Measurements from ENCODE around the gene ECHS1.
A peak's percentile ranks its signal among the peaks of the same experiment; 100 is the strongest.
"Not testable (repeated sequence)": the region's sequence is repeated elsewhere in the genome, so short reads cannot be mapped to it uniquely, and the experiment has no call there.

Gene ECHS1

DNA sequence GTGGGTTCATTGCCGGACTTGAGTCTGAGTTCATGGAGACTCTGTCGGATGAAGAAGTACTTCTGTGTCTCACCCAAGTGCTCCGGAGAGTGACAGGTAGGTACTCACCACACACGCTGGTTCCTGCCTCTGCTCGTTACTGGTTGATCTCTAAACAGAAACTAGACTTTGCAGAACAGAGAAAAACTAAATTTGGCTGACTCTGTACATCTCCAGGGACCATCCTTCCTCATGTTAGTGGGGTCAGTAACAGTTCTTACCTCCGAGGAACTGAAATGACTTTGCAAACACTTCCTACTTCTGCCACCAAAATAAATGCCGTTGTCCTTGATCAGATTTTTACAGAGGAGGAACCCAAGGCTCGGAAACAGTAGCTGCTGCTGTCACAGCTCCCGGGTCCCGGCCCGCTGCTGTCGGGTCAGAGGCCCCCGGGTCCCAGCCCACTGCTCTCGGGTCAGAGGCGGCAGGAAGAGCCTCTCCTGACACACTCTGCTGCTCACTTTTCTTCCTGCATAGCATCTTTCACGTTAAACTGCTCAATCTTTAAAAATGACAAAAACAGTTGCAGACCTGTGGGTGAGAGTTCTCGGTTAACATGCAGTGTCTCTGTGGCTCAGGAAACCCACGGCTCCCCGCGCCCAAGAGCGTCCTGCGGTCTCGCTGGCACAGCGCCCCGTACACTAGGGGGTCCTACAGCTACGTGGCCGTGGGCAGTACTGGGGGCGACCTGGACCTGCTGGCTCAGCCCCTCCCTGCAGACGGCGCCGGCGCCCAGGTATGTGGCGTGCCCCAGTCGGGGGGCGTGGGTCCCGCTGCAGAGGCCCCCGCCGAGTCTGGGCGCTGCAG is 16.0 kb upstream of the ECHS1 start:
- Mint-ChIP-seq H3K4me3 (peak overlapping the region; percentile 78), H3K4me1 (peaks cover 36% of the 10 kb centered on the region), H3K27ac (peak overlapping the region; percentile 92), H3K36me3 (no peaks in the 10 kb centered on the region), H3K27me3 (no peaks in the 10 kb centered on the region), H3K9me3 (no peaks in the 10 kb centered on the region)

DNA sequence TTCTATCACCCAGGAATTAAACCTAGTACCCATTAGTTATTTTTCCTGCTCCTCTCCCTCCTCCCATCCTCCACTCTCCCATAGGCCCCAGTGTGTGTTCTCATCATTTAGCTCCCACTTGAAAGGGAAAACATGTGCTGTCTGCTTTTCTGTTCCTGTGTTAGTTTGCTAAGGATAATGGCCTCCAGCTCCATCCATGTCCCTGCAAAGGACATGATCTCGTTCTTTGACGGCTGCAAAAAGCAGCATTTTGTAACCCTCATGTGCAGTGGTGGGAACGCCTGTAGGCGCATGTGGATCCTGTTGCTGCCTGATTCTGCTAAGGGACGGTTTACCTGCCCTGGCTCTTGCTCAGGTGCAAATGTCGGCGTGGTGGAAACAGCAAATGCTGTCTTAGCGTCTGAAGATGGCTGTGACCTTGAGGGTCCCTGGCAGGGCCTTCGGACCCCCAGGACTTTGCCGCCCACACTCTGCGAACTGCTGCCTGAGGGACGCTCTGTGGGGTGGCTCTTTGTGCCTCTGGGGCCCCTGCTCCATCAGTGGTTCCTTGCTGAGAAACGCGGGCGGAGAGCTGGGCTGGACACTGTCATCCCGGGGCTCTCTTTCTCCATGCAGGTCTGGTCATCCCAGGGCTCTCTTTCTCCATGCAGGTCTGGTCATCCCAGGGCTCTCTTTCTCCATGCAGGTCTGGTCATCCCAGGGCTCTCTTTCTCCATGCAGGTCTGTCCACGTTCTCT is 15.2 kb upstream of the ECHS1 start:
- peak overlapping the region; percentile 78 for H3K4me3 Mint-ChIP-seq
- H3K4me1 Mint-ChIP-seq = peaks cover 36% of the 10 kb centered on the region
- no peaks in the 10 kb centered on the region for H3K9me3 Mint-ChIP-seq
- peak overlapping the region; percentile 92 for H3K27ac Mint-ChIP-seq
- no peaks in the 10 kb centered on the region for H3K36me3 Mint-ChIP-seq
- no peaks in the 10 kb centered on the region for H3K27me3 Mint-ChIP-seq

GRCh38 chr10:133386951-133387350 is 13.8 kb upstream of the ECHS1 start:
- not testable (repeated sequence) for H3K4me3 Mint-ChIP-seq, H3K9me3 Mint-ChIP-seq, H3K36me3 Mint-ChIP-seq, H3K27ac Mint-ChIP-seq, H3K27me3 Mint-ChIP-seq
- H3K4me1 Mint-ChIP-seq = peaks cover 36% of the 10 kb centered on the region

GRCh38 chr10:133385214-133385613 is 12.1 kb upstream of the ECHS1 start:
- H3K9me3 Mint-ChIP-seq = no peaks in the 10 kb centered on the region
- no peaks in the 10 kb centered on the region for H3K36me3 Mint-ChIP-seq
- peaks cover 19% of the 10 kb centered on the region for H3K4me1 Mint-ChIP-seq
- no peak overlapping the region for H3K4me3 Mint-ChIP-seq
- H3K27me3 Mint-ChIP-seq = no peaks in the 10 kb centered on the region
- no peak overlapping the region for H3K27ac Mint-ChIP-seq

DNA sequence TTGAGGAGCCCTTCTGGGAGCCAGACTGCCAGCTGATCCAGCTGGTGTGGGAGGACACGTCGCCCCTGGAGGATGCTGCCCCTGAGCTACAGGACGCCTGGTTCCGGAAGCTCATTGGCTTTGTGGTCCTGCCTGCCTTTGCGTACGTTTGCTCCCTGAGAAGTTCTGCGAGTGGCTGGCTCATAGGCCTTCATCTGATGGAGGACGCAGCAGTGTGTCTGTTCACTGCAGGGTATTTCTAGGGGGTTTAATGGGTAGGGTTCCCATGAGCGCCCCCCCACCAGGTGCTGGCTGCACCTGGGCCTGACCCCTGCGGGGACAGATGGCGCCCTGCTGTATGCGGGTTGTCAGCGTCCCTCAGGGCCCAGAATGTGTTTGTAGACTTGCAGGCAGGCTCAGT is 10.9 kb upstream of the ECHS1 start:
- no peak overlapping the region for H3K27ac Mint-ChIP-seq
- no peaks in the 10 kb centered on the region for H3K9me3 Mint-ChIP-seq
- peaks cover 9% of the 10 kb centered on the region for H3K4me1 Mint-ChIP-seq
- H3K4me3 Mint-ChIP-seq = no peak overlapping the region
- H3K36me3 Mint-ChIP-seq = no peaks in the 10 kb centered on the region
- no peaks in the 10 kb centered on the region for H3K27me3 Mint-ChIP-seq

DNA sequence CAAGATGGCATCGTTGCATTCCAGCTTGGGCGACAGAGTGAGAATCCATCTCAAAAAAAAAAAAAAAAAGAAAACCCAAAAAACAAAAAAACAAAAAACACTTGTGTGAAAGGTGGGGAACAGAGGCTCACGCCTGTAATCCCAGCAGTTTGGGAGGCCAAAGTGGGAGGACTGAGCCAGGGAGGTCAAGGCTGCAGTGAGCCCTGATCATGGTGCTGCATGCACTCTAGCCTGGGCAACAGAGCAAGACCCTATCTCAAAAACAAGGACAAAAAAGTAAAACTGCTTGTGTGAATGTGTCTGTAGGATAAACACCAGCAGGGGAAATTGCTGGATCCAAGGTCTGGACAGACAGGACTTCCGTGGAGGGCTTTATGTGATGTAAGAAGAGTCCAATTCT is 10.4 kb upstream of the ECHS1 start:
- Mint-ChIP-seq H3K36me3 (no peaks in the 10 kb centered on the region), H3K27me3 (no peaks in the 10 kb centered on the region), H3K27ac (no peak overlapping the region), H3K4me3 (no peak overlapping the region), H3K4me1 (peaks cover 5% of the 10 kb centered on the region), H3K9me3 (no peaks in the 10 kb centered on the region)

DNA sequence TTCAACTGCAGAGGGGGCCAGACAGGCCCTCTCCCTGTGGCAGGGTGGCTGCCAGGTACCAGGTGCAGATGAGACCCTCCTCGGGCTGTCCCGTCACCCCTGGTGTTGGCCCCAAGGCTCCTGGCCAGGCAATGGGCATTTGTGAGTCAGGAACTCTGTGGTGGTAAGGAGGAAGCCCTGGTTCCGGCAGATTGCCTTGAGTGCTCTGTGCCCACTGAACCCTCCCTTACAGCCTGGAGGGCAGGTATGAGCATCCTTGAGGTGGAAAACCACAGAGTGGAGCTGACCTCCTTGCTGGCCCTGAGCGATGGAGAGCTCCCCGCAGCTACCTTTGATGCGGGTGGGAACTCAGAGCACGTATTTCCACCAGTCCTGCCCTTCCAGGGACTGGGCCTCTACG is 7.9 kb upstream of the ECHS1 start:
- Mint-ChIP-seq H3K9me3 (no peaks in the 10 kb centered on the region), H3K27ac (no peak overlapping the region), H3K27me3 (no peaks in the 10 kb centered on the region), H3K4me3 (no peak overlapping the region), H3K4me1 (peaks cover 8% of the 10 kb centered on the region), H3K36me3 (no peaks in the 10 kb centered on the region)

DNA sequence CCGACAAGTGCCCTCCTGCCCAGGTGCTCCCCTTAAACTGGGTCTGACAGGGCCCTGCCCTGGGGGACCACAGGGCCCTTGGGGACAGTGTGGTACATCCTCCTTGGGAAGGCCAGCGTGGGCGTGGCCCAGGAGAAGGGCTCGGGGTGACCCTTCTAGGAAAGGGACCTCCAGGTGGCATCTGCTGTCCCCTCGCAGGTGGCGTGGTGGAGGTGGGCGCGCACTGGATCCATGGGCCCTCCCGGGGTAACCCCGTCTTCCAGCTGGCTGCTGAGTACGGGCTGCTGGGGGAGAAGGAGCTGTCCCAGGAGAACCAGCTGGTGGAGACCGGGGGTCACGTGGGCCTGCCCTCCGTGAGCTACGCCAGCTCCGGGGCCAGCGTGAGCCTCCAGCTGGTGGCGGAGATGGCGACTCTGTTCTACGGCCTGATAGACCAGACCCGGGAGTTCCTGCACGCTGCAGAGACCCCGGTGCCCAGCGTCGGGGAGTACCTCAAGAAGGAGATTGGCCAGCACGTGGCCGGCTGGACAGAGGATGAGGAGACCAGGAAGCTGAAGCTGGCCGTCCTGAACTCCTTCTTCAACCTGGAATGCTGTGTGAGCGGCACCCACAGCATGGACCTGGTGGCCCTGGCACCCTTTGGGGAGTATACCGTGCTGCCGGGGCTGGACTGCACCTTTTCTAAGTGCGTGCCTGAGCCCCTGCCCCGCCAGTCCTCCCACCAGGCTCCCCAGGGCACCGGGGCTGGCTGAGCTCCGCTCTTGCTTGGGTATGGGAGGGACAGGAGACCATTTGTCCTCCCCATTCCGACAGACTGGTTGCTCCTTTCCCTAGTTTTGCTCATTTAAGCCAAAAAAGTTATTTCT is 6.9 kb upstream of the ECHS1 start:
- H3K27ac Mint-ChIP-seq = no peak overlapping the region
- peak overlapping the region; percentile 55 for H3K4me3 Mint-ChIP-seq
- H3K36me3 Mint-ChIP-seq = no peaks in the 10 kb centered on the region
- H3K4me1 Mint-ChIP-seq = peaks cover 8% of the 10 kb centered on the region
- H3K9me3 Mint-ChIP-seq = no peaks in the 10 kb centered on the region
- no peaks in the 10 kb centered on the region for H3K27me3 Mint-ChIP-seq

DNA sequence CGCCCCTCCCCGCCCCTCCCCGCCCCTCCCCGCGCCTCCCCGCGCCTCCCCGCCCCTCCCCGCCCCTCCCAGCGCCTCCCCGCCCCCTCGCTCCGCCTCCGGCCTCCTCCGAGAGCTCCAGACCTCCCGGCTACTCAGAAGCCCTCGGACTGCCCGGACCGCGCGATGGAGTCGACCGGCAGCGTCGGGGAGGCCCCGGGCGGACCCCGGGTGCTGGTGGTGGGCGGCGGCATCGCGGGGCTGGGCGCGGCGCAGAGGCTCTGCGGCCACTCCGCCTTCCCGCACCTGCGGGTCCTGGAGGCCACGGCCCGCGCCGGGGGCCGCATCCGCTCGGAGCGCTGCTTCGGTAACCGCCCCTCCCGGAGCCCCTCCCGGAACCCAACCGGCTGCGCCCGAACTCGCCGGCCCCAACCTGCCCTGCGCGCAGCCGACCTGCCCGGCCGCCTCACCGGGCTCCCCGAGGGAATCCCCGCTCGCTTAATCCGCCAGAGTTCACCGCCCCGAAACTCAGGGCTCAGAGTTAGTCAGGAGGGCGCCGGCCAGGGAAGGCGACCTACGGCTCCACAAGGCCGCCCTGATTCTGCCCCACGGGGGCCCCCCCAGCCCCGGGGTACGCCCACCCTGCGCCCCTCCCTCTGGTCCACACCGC is 6.1 kb upstream of the ECHS1 start, which contains the start of gene PAOX:
Gene PAOX, plus strand, starts transcription at position 111 of the 649 bp plus-strand sequence. Its CDS starts 55 bp downstream, at position 166.
- Mint-ChIP-seq H3K36me3 (no peaks in the 10 kb centered on the region), H3K4me3 (peak within 1 kb of the TSS; percentile 81), H3K27me3 (no peaks in the 10 kb centered on the region), H3K4me1 (peaks cover 8% of the 10 kb centered on the region), H3K27ac (no peak within 1 kb of the TSS), H3K9me3 (no peaks in the 10 kb centered on the region)

DNA sequence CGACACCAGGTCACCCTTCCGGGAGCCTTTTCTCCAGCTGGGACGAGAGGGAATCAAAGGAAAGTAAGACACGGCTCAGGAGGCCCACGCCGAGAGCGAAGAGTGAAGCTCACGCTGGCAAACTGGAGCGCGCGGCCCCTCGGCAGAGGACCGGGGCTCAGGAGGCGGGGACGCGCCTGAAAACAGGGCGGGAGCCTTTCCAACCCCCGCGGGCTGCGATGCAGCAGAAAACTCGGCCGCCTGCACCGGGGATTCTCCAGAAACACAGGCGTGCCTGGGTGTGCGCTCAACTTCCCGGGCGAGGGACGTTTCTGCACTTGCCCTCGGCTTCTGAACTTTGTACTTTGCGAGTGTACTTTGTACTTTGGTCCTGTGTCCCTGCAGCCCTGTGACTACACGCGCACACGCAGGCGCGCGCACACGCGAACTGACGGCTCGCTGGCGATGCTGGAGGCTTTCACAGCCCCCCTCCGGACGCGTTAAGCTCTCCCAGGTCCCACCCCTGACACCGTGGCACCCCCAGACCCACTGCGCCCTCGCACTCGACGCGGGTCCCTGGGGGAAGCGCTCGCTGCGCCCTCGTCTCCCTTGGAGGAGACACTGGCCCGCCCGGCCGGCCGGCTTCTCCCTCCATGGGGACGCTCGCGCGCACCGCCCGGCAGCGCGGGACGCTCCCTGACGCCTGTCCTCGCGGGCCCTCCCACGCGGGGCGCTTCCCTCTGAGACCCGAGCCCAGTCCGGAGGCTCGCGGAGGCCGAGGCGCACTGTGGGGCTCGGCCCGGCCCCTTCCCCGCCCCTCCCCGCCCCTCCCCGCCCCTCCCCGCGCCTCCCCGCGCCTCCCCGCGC is 5.3 kb upstream of the ECHS1 start:
- peak overlapping the region; percentile 81 for H3K4me3 Mint-ChIP-seq
- H3K36me3 Mint-ChIP-seq = no peaks in the 10 kb centered on the region
- H3K27me3 Mint-ChIP-seq = no peaks in the 10 kb centered on the region
- peaks cover 11% of the 10 kb centered on the region for H3K4me1 Mint-ChIP-seq
- no peak overlapping the region for H3K27ac Mint-ChIP-seq
- H3K9me3 Mint-ChIP-seq = no peaks in the 10 kb centered on the region

DNA sequence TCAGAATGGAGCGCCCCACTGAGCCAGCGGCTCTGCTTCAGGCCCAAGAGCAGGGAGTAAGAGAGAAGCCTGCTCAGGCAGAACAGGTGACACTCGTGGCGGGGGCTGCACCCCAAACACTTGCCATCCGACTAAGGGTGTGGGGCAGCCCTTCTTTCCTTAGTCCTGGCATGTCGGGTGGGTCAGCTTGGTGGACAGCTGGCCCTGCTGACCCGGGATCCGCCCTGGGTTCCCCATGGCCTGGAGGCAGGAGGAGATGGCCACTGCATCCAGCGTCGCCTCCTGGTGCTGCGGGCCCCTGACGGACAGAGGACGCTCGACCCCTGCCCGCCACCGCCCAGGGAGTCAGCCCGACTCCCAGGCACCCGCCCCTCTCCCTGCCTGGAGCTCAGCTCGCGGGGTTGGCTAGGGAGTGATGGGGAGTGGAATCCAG is 4.7 kb upstream of the ECHS1 start:
- no peaks in the 10 kb centered on the region for H3K36me3 Mint-ChIP-seq
- no peak overlapping the region for H3K27ac Mint-ChIP-seq
- no peaks in the 10 kb centered on the region for H3K9me3 Mint-ChIP-seq
- H3K4me1 Mint-ChIP-seq = peaks cover 11% of the 10 kb centered on the region
- peak overlapping the region; percentile 81 for H3K4me3 Mint-ChIP-seq
- H3K27me3 Mint-ChIP-seq = no peaks in the 10 kb centered on the region

DNA sequence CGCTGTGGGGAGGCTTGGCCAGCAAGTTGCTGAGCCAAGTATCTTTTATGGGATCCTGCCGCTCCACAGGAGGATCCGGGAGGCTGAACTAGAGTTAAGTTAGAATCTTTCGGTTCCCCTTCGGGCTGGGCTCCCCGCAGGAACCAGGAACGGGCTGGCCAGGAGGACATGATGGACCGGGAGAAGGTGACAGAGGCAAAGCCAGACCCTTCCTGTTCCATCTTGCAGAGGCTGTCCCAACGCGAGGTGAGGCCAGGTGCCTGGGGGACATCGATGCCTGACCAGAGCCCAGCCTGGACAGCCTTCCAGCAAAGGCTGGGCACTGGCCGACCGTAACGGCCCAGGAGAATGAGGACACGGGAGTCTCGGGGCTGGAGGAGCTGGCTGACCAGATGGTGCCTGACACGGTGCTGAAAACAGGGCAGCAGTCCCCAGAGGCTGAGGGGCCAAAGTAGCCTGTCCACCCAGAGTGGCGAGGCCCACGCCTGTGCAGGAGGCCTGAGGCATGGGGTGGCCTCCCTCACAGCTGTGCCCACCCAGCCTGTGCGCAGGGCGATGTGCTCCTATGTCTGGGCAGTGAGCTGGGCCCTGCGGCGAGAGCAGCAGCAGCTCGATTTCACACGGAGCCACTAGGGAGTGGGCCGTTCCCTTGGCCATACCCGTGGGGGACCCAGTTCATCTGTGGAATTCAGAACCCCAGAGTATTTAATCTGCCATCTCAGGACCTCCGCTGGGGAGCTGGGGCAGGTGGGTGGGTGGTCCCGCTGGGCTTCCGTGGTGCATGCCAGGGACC is 4.1 kb upstream of the ECHS1 start:
- Mint-ChIP-seq H3K9me3 (no peaks in the 10 kb centered on the region), H3K27ac (peak overlapping the region; percentile 35), H3K27me3 (no peaks in the 10 kb centered on the region), H3K4me3 (peak overlapping the region; percentile 49), H3K4me1 (peaks cover 11% of the 10 kb centered on the region), H3K36me3 (no peaks in the 10 kb centered on the region)

- H3K27ac Mint-ChIP-seq = peak overlapping the region; percentile 17
- not testable (repeated sequence) for H3K9me3 Mint-ChIP-seq, H3K36me3 Mint-ChIP-seq, H3K4me3 Mint-ChIP-seq, H3K27me3 Mint-ChIP-seq
- peaks cover 15% of the 10 kb centered on the region for H3K4me1 Mint-ChIP-seq
Observed at GRCh38 chr10:133376183-133376582, 3.0 kb upstream of the ECHS1 start.
